Karpas-422 (cell line): Measurements from ENCODE around the gene KCNC4. TPM values are rescaled to one million over a fixed set of nuclear protein-coding genes. Genes with fewer than 3 reads are reported as not detected.

Experiments used
- DNase-seq: peaks from one replicate; pipeline ENCODE4 v3.0.0-alpha.2; 2015
- H2AFZ ChIP-seq: fragments of 200-600 bp; sonication (generic); 2 replicates; pipeline ENCODE4 v1.6.1; 2014; ENCODE audit warnings: antibody characterized with exemption, low read length, mixed read lengths
- H3K27ac ChIP-seq: fragments of 200-600 bp; sonication (generic); 2 replicates; pipeline ENCODE4 v1.5.1; 2014; ENCODE audit warnings: mild to moderate bottlenecking, low read length, moderate library complexity
- H3K27me3 ChIP-seq: fragments of 200-600 bp; sonication (generic); 2 replicates; pipeline ENCODE4 v1.6.1; 2014; ENCODE audit warnings: low read length, mixed read lengths
- H3K36me3 ChIP-seq: fragments of 200-600 bp; sonication (generic); 2 replicates; pipeline ENCODE4 v1.6.1; 2014; ENCODE audit warnings: low read length, mixed read lengths; ENCODE audit not compliant: insufficient read depth
- H3K4me1 ChIP-seq: fragments of 200-600 bp; sonication (generic); 2 replicates; pipeline ENCODE4 v1.6.1; 2014; ENCODE audit warnings: mild to moderate bottlenecking, low read length, mixed read lengths
- H3K4me2 ChIP-seq: fragments of 200-600 bp; sonication (generic); 2 replicates; pipeline ENCODE4 v1.6.1; 2014; ENCODE audit warnings: low read length, low read depth, mild to moderate bottlenecking; ENCODE audit not compliant: poor library complexity, severe bottlenecking
- H3K4me3 ChIP-seq: fragments of 200-600 bp; sonication (generic); 2 replicates; pipeline ENCODE4 v1.5.1; 2014; ENCODE audit warnings: mild to moderate bottlenecking, antibody characterized with exemption, low read length, mixed read lengths
- H3K79me2 ChIP-seq: fragments of 200-600 bp; sonication (generic); 2 replicates; pipeline ENCODE4 v1.6.1; 2014; ENCODE audit warnings: mild to moderate bottlenecking, low read length, mixed read lengths
- H3K9ac ChIP-seq: fragments of 200-600 bp; sonication (generic); 2 replicates; pipeline ENCODE4 v1.6.0; 2014; ENCODE audit warnings: low read length
- H3K9me2 ChIP-seq: fragments of 200-600 bp; sonication (generic), shearing (Covaris generic); replicated peaks from 2 replicates; pipeline ENCODE4 v1.6.0; 2014; ENCODE audit warnings: mild to moderate bottlenecking, low read length, moderate library complexity; ENCODE audit not compliant: insufficient read depth
- H3K9me3 ChIP-seq: fragments of 300-700, 200-600 bp; sonication (generic); 2 replicates; pipeline ENCODE4 v1.6.1; 2014; ENCODE audit warnings: low read length, mixed read lengths
- H4K20me1 ChIP-seq: fragments of 200-600 bp; sonication (generic); 2 replicates; pipeline ENCODE4 v1.6.1; 2014; ENCODE audit warnings: mild to moderate bottlenecking, antibody characterized with exemption, low read length, low read depth; ENCODE audit not compliant: insufficient read depth
- total RNA-seq: library from RNA; depleted of rRNA; stranded (reverse); fragments of >200 nt; shearing (Covaris generic); gene quantifications from 2 replicates; pipeline ENCODE4 v1.2.3, GENCODE V29; 2014; ENCODE audit warnings: low replicate concordance

KCNC4 gene
- total RNA-seq, 1 experiment from 2014 or later, result 1.6 TPM

GRCh38 chr1:110227774-110228173 lies 17.7 kb downstream of the KCNC4 start:
- no peak for DNase-seq
- Histone ChIP-seq H3K4me1 (no peaks in the 10 kb centered on the region), H3K27me3 (no peaks in the 10 kb centered on the region), H3K4me3 (no peak overlapping the region), H3K36me3 (no peaks in the 10 kb centered on the region), H3K9ac (no peak overlapping the region), H4K20me1 (peaks cover 12% of the 10 kb centered on the region; the same call in 1 of the 2 replicates), H3K79me2 (no peaks in the 10 kb centered on the region), H3K9me2 (no peaks in the 10 kb centered on the region), H2AFZ (no peak overlapping the region), H3K27ac (no peak overlapping the region), H3K9me3 (no peaks in the 10 kb centered on the region), H3K4me2 (no peak overlapping the region)

DNA sequence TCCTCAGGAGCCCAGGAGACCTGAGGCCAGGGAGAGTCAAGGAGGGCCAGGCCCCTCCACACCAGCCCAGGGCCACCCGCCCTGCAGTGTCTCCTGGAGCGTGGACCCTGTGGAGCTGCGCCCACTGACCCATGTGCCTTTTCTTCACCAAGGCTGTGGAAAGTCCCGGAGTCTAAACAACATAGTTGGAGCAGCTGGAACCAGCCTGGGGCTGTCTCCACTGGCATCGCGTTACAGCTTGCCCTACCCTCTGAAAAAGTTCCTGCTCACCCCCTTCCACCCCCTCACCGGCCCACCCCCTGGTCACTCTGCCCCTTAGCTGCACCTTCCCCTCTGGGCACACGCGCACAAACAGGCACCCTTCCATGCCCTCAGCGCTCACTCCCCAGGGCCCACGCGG lies 18.3 kb downstream of the KCNC4 start:
- Histone ChIP-seq H3K9me2 (no peaks in the 10 kb centered on the region), H3K27me3 (no peaks in the 10 kb centered on the region), H2AFZ (no peak overlapping the region), H3K9me3 (no peaks in the 10 kb centered on the region), H3K4me2 (no peak overlapping the region), H3K4me3 (no peak overlapping the region), H3K36me3 (no peaks in the 10 kb centered on the region), H3K27ac (no peak overlapping the region), H3K79me2 (no peaks in the 10 kb centered on the region), H3K4me1 (no peaks in the 10 kb centered on the region), H4K20me1 (peaks cover 12% of the 10 kb centered on the region; the same call in 1 of the 2 replicates), H3K9ac (no peak overlapping the region)
- no peak for DNase-seq

DNA sequence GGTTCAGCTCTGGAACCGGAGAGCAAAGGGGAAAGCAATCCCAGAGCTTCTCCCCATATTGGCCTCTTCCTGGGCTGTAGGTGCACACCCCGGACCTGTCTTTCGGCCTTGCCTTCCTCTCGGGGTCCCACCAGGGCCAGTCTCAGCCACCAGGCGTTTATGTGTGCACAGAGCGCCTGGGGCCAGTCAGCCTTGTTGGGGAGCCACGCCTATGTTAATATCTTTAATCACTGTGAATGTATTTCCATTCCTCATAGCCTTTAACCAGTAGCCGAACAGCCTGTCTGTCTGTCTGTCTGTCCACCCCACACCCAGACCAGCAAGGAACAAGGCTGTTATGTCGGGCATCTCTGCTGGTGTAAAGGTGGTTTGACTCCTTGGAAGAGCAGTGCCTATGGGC lies 18.8 kb downstream of the KCNC4 start:
- no peak overlapping the region for H3K27ac ChIP-seq
- DNase-seq, result no peak
- no peak overlapping the region for H2AFZ ChIP-seq
- no peak overlapping the region for H3K9ac ChIP-seq
- no peaks in the 10 kb centered on the region for H3K9me2 ChIP-seq
- no peaks in the 10 kb centered on the region for H3K9me3 ChIP-seq
- no peaks in the 10 kb centered on the region for H3K79me2 ChIP-seq
- H4K20me1 ChIP-seq, result peaks cover 12% of the 10 kb centered on the region; the same call in 1 of the 2 replicates
- no peaks in the 10 kb centered on the region for H3K27me3 ChIP-seq
- no peak overlapping the region for H3K4me2 ChIP-seq
- no peak overlapping the region for H3K4me3 ChIP-seq
- no peaks in the 10 kb centered on the region for H3K4me1 ChIP-seq
- no peaks in the 10 kb centered on the region for H3K36me3 ChIP-seq

DNA sequence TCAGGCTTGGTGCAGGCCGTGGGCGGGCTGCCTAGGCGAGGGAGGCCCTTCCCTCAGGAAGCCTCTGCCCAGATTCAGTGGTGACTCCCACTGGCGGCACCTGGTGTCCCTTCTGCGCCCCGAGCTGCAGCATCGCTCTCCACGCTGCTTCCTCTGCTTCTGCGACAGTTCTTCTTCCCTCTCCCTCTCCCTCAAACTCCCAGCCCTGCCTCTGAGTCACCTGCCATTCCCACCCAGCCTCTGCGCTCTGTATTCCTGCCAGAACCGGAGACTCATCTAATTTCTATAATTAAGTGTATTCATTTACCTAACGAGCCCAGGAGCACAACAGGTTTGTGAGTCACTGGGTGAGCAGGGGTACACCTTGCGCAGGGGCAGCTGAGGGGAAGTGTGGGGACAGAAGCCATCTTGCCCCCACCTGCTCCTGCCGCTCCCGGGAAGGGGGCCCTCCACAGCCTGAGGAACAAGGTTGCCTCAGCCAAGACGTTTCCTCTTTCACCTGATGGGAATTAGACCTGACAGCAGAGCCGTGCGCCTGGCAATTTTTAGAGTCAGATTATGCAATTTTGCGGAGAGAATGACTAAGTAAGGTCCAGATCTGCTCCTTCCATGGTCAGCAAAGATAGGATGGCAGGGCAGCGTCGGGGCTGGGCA lies 19.4 kb downstream of the KCNC4 start:
- H3K4me1 ChIP-seq, result no peaks in the 10 kb centered on the region
- no peaks in the 10 kb centered on the region for H3K79me2 ChIP-seq
- no peaks in the 10 kb centered on the region for H3K9me3 ChIP-seq
- no peak overlapping the region for H3K9ac ChIP-seq
- H3K36me3 ChIP-seq, result no peaks in the 10 kb centered on the region
- H2AFZ ChIP-seq, result no peak overlapping the region
- no peaks in the 10 kb centered on the region for H3K9me2 ChIP-seq
- H3K4me3 ChIP-seq, result no peak overlapping the region
- no peak overlapping the region for H3K4me2 ChIP-seq
- no peak for DNase-seq
- H3K27ac ChIP-seq, result no peak overlapping the region
- peaks cover 13% of the 10 kb centered on the region; the same call in 1 of the 2 replicates for H4K20me1 ChIP-seq
- H3K27me3 ChIP-seq, result no peaks in the 10 kb centered on the region

- Histone ChIP-seq H3K9ac (no peak overlapping the region), H3K4me2 (no peak overlapping the region), H3K27me3 (no peaks in the 10 kb centered on the region), H3K79me2 (no peaks in the 10 kb centered on the region), H3K27ac (no peak overlapping the region), H3K9me2 (no peaks in the 10 kb centered on the region), H3K4me3 (no peak overlapping the region), H4K20me1 (peaks cover 20% of the 10 kb centered on the region; the same call in 1 of the 2 replicates), H3K4me1 (no peaks in the 10 kb centered on the region), H3K36me3 (no peaks in the 10 kb centered on the region), H3K9me3 (no peaks in the 10 kb centered on the region), H2AFZ (no peak overlapping the region)
- DNase-seq, result no peak
These were observed 20.5 kb downstream of the KCNC4 start for GRCh38 chr1:110230381-110231199.

DNA sequence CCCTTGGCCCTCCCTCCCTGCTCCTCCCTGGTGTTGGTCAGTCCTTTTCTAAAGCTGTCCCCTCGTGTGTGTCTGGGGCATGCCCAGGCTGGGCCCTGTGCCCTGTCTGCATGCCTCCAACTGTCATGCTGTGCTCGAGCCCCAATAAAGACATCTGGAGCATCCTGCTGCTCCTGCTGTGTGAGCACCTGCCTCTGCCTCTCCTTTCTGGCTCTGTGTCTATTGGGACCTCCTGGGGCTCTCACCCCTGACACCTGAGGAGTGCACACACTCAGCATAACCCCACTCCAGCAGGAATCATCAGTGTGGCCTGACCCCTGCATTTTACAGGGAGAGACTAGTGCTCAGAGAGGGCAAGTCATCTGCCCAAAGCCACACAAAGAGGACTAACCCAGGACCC lies 23.7 kb downstream of the KCNC4 start:
- no peak for DNase-seq
- no peaks in the 10 kb centered on the region for H3K79me2 ChIP-seq
- no peak overlapping the region for H3K4me3 ChIP-seq

GRCh38 chr1:110234691-110235090 lies 24.6 kb downstream of the KCNC4 start:
- Histone ChIP-seq H3K27me3 (no peaks in the 10 kb centered on the region), H3K9me2 (no peaks in the 10 kb centered on the region), H3K27ac (no peak overlapping the region), H3K9me3 (no peaks in the 10 kb centered on the region), H3K36me3 (no peaks in the 10 kb centered on the region), H4K20me1 (peaks cover 39% of the 10 kb centered on the region; the same call in 1 of the 2 replicates), H3K79me2 (no peaks in the 10 kb centered on the region), H3K4me2 (no peak overlapping the region), H3K9ac (no peak overlapping the region), H3K4me1 (peaks cover 27% of the 10 kb centered on the region), H3K4me3 (no peak overlapping the region), H2AFZ (no peak overlapping the region)
- DNase-seq, result no peak

More for the DNA sequence above, 23.7 kb downstream of the KCNC4 start:
- peaks cover 31% of the 10 kb centered on the region; the same call in 1 of the 2 replicates for H4K20me1 ChIP-seq
- H3K9me3 ChIP-seq, result no peaks in the 10 kb centered on the region
- H3K27me3 ChIP-seq, result no peaks in the 10 kb centered on the region
- no peak overlapping the region for H3K4me2 ChIP-seq
- H2AFZ ChIP-seq, result no peak overlapping the region
- H3K9me2 ChIP-seq, result no peaks in the 10 kb centered on the region
- H3K9ac ChIP-seq, result no peak overlapping the region
- H3K27ac ChIP-seq, result no peak overlapping the region
- peaks cover 19% of the 10 kb centered on the region for H3K4me1 ChIP-seq
- H3K36me3 ChIP-seq, result no peaks in the 10 kb centered on the region

DNA sequence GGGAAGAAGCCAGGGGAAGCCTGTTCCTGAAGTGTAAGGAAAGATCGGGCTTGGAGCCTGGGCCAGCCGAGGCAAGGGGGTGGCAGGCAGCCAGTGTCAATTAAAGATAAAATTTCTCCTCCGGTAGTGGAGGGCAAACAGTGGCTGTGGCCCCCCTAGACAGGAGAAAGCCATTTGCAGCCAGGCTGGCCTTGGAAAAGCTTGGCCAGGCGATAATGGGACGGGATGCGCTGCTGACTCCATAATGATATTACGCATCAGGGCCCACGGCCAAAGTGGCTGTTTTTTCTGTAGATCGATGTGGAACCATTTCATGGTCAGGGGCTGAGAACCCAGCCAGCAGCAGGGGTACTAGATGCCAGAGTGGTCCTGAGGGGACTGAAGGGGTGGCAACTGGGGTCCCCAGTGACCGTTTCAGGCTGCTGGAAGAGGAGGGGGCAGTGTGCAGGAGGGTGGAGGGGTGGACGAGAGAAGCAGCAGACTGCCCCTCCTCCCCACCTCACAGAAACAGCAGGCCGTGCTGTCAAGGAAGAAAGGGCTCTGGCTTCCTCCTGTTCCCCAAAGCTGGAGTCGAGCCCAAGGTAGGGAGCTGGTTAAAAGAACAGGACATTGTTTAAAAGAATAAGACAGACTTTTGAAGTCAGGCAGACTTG lies 25.2 kb downstream of the KCNC4 start:
- no peak overlapping the region for H2AFZ ChIP-seq
- no peaks in the 10 kb centered on the region for H3K27me3 ChIP-seq
- no peak for DNase-seq
- H3K36me3 ChIP-seq, result no peaks in the 10 kb centered on the region
- H3K9ac ChIP-seq, result no peak overlapping the region
- no peak overlapping the region for H3K27ac ChIP-seq
- no peaks in the 10 kb centered on the region for H3K9me3 ChIP-seq
- no peaks in the 10 kb centered on the region for H3K79me2 ChIP-seq
- no peaks in the 10 kb centered on the region for H3K9me2 ChIP-seq
- H4K20me1 ChIP-seq, result peaks cover 41% of the 10 kb centered on the region; the same call in 1 of the 2 replicates
- H3K4me3 ChIP-seq, result no peak overlapping the region
- H3K4me2 ChIP-seq, result no peak overlapping the region
- H3K4me1 ChIP-seq, result peaks cover 32% of the 10 kb centered on the region
